Endodermal cell (in vitro differentiated cells): ENCODE data around the gene MMAA. TPM values are rescaled to one million over a fixed set of nuclear protein-coding genes. Genes with fewer than 3 reads are reported as not detected.
A peak's percentile ranks its signal among the peaks of the same experiment; 100 is the strongest.

ENCODE experiments used
- DNase-seq: peaks from one replicate; pipeline ENCODE4 v3.0.0-alpha.2; 2017
- H3K27ac ChIP-seq: 2 replicates; pipeline ENCODE4 v1.5.1; 2013; ENCODE audit warnings: mild to moderate bottlenecking, low read depth, low read length, moderate library complexity
- H3K27me3 ChIP-seq: 2 replicates; pipeline ENCODE4 v1.6.1; 2013; ENCODE audit warnings: mild to moderate bottlenecking, low read length, moderate library complexity; ENCODE audit not compliant: insufficient read depth, control insufficient read depth, poor library complexity, severe bottlenecking
- H3K36me3 ChIP-seq: 2 replicates; pipeline ENCODE4 v1.7.0; 2013; ENCODE audit warnings: mild to moderate bottlenecking, low read length, moderate library complexity; ENCODE audit not compliant: control insufficient read depth, insufficient read depth
- H3K4me1 ChIP-seq: one replicate; pipeline ENCODE4 v1.7.0; 2013; ENCODE audit warnings: low read length; ENCODE audit not compliant: control insufficient read depth, insufficient read depth
- H3K4me3 ChIP-seq: 2 replicates; pipeline ENCODE4 v1.5.1; 2013; ENCODE audit warnings: mild to moderate bottlenecking, low read length, moderate library complexity
- H3K9ac ChIP-seq: 2 replicates; pipeline ENCODE4 v1.6.1; 2013; ENCODE audit warnings: mild to moderate bottlenecking, low read length, moderate library complexity; ENCODE audit not compliant: poor library complexity, severe bottlenecking; ENCODE audit errors: extremely low read depth
- H3K9me3 ChIP-seq: 2 replicates; pipeline ENCODE4 v1.6.1; 2013; ENCODE audit warnings: mild to moderate bottlenecking, low read length, moderate library complexity; ENCODE audit not compliant: control insufficient read depth
- H3K27ac Mint-ChIP-seq: 2 replicates; pipeline ENCODE4 v1.8.0; 2020; ENCODE audit warnings: mixed read lengths
- H3K27me3 Mint-ChIP-seq: 2 replicates; pipeline ENCODE4 v1.8.0; 2021; ENCODE audit warnings: mild to moderate bottlenecking, mixed read lengths; ENCODE audit not compliant: insufficient read depth
- H3K36me3 Mint-ChIP-seq: 2 replicates; pipeline ENCODE4 v1.8.0; 2020; ENCODE audit warnings: low read depth, mixed read lengths
- H3K4me1 Mint-ChIP-seq: 2 replicates; pipeline ENCODE4 v1.8.0; 2020; ENCODE audit warnings: mixed read lengths
- H3K4me3 Mint-ChIP-seq: 2 replicates; pipeline ENCODE4 v1.8.0; 2020; ENCODE audit warnings: mild to moderate bottlenecking, moderate library complexity, mixed read lengths
- H3K9me3 Mint-ChIP-seq: 2 replicates; pipeline ENCODE4 v1.8.0; 2020; ENCODE audit warnings: mild to moderate bottlenecking, mixed read lengths
- WGBS, 2 experiments: methylation state at CpG; one replicate each; pipeline versions ENCODE4 v1.1.5 to v1.1.7; 2013; ENCODE audit warnings: missing lambda C conversion rate in 2 of 2, mixed read lengths in 1 of 2; ENCODE audit not compliant: insufficient coverage in 1 of 2, insufficient read length in 1 of 2; 5-methylcytosine and 5-hydroxymethylcytosine counted together
- total RNA-seq, 2 donors: library from RNA; stranded (reverse); fragmentation: NEBNext Ultra II Directional in 1 of 2; extraction: Animal tissue kit (Norgen Biotek cat#: 25700) in 1 of 2; gene quantifications; 2 replicates in 1 of 2; 3 replicates in 1 of 2; pipeline ENCODE4 v1.2.1, GENCODE V29; 2021
- TF ChIP-seq, protein P1 (sequence below): fragments of 200-600 bp; sonication (generic); conservative IDR thresholded peaks from 2 replicates; pipeline ENCODE4 v1.5.0; 2021; ENCODE audit warnings: antibody characterized with exemption, mild to moderate bottlenecking

The MMAA gene
- total RNA-seq, 2 donors from 2014 or later: 6.8 to 6.9 TPM

- TF ChIP-seq, protein P1, sequence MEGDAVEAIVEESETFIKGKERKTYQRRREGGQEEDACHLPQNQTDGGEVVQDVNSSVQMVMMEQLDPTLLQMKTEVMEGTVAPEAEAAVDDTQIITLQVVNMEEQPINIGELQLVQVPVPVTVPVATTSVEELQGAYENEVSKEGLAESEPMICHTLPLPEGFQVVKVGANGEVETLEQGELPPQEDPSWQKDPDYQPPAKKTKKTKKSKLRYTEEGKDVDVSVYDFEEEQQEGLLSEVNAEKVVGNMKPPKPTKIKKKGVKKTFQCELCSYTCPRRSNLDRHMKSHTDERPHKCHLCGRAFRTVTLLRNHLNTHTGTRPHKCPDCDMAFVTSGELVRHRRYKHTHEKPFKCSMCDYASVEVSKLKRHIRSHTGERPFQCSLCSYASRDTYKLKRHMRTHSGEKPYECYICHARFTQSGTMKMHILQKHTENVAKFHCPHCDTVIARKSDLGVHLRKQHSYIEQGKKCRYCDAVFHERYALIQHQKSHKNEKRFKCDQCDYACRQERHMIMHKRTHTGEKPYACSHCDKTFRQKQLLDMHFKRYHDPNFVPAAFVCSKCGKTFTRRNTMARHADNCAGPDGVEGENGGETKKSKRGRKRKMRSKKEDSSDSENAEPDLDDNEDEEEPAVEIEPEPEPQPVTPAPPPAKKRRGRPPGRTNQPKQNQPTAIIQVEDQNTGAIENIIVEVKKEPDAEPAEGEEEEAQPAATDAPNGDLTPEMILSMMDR: no peak
- Histone ChIP-seq H3K9ac (no peak overlapping the region), H3K27ac (no peak overlapping the region), H3K9me3 (peaks cover 7% of the 10 kb centered on the region), H3K27me3 (no peaks in the 10 kb centered on the region), H3K4me3 (no peak overlapping the region), H3K4me1 (no peaks in the 10 kb centered on the region), H3K36me3 (no peaks in the 10 kb centered on the region)
- H3K4me1 Mint-ChIP-seq: peaks cover 29% of the 10 kb centered on the region
- WGBS, 2 experiments: 91 to 100% methylated on average over 2 of the region's 2 CpGs
- H3K4me3 Mint-ChIP-seq: no peak overlapping the region
- peaks cover 12% of the 10 kb centered on the region for H3K36me3 Mint-ChIP-seq
- H3K27me3 Mint-ChIP-seq: no peaks in the 10 kb centered on the region
- DNase-seq: no peak
- peaks cover 37% of the 10 kb centered on the region for H3K9me3 Mint-ChIP-seq
- H3K27ac Mint-ChIP-seq: no peak overlapping the region
Observed at GRCh38 chr4:145697332-145697731, 78.1 kb downstream of the MMAA start.

DNA sequence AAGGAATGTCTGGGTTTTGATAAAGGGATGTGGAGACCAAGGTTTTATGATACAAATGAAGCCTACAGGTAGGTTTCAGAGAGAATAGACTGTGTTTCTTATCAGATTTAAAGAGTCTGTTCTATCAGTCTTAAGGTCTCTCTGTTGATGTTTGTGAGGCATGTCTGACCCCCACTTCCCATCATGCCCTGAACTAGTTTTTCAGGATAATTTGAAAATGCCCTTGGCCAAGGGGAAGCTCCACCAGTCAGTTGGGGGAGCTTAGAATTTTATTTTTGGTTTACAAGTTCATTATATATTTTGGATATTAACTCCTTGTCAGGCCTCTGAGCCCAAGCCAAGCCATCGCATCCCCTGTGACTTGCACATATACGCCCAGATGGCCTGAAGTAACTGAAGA, 79.3 kb downstream of the MMAA start:
- TF ChIP-seq, protein P1: no peak
- H3K9me3 ChIP-seq: peaks cover 7% of the 10 kb centered on the region
- Mint-ChIP-seq H3K36me3 (peaks cover 12% of the 10 kb centered on the region), H3K4me3 (peak overlapping the region; percentile 64), H3K4me1 (peaks cover 33% of the 10 kb centered on the region), H3K9me3 (peaks cover 31% of the 10 kb centered on the region), H3K27ac (peak overlapping the region; percentile 78), H3K27me3 (no peaks in the 10 kb centered on the region)
- no peak overlapping the region for H3K9ac ChIP-seq
- no peaks in the 10 kb centered on the region for H3K27me3 ChIP-seq
- H3K36me3 ChIP-seq: no peaks in the 10 kb centered on the region
- H3K27ac ChIP-seq: no peak overlapping the region
- H3K4me3 ChIP-seq: no peak overlapping the region
- no peaks in the 10 kb centered on the region for H3K4me1 ChIP-seq
- DNase-seq: peak; percentile 61
- no CpG with 5 or more reads among the region's 2 CpGs for WGBS, 2 experiments

- Mint-ChIP-seq H3K4me1 (peaks cover 51% of the 10 kb centered on the region), H3K36me3 (peaks cover 3% of the 10 kb centered on the region), H3K4me3 (peak overlapping the region; percentile 64), H3K27ac (peak overlapping the region; percentile 71), H3K27me3 (no peaks in the 10 kb centered on the region), H3K9me3 (peaks cover 7% of the 10 kb centered on the region)
- peaks cover 3% of the 10 kb centered on the region for H3K4me1 ChIP-seq
- no peak overlapping the region for H3K27ac ChIP-seq
- TF ChIP-seq, protein P1: no peak
- 25 to 43% methylated on average over 2 to 4 of the region's 4 CpGs for WGBS, 2 experiments
- no peak for DNase-seq
- no peak overlapping the region for H3K4me3 ChIP-seq
- no peaks in the 10 kb centered on the region for H3K36me3 ChIP-seq
- H3K9me3 ChIP-seq: no peaks in the 10 kb centered on the region
- no peaks in the 10 kb centered on the region for H3K27me3 ChIP-seq
- H3K9ac ChIP-seq: no peak overlapping the region
Observed at GRCh38 chr4:145703850-145704497, 84.8 kb downstream of the MMAA start.
